ENCODE data around the gene SLC6A9. TPM values are rescaled to one million over a fixed set of nuclear protein-coding genes. Genes with fewer than 3 reads are reported as not detected.

Gene SLC6A9
- polyA plus RNA-seq, 2 of the 4 experiments (the other 2 are of a cell fraction): 9.0 to 17.7 TPM

DNA sequence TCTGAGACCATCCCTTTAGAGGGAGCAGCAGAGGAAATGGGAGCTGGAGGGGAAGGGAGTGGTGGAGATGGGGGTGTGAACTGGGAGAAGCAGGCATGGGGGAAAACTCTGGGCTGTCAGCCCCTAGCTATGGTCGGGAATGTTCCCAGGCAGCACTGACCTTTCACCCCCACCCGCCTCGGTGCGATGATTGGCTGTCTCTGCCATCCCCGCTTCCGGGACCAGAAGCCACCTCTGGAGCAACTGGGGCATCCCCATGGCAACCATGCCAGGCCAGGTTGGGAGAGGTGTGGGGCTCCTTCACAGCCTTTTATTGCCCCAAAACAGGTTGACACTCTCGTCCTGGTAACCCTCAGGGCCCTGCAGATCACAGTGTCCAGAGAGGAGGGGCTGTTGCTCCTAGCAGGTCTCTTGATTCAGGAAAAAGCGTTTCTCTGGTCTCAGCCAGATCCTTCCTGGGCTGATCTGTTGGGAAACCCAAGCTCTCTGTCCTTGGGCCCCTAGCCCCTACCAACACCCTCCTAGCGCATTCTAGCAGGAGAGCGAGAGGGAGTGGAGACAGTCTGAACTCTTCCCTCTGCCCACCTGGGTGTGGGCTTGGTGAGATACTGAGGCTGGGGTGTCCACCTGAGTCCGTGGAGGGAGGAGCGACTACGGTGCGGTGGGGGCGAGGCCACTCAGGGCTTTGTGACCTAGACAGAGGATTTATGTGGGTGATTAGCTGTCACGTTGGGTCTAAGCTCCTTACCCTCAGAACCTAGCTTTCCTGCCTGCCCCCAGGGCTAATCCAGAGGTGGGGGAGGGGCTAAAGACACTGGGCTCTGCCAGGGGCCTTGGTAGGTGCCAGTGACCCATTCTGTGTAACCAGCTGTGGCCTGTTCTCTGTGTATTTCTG is 12.2 kb upstream of the SLC6A9 start (continued):
- TF ChIP-seq, protein P1, sequence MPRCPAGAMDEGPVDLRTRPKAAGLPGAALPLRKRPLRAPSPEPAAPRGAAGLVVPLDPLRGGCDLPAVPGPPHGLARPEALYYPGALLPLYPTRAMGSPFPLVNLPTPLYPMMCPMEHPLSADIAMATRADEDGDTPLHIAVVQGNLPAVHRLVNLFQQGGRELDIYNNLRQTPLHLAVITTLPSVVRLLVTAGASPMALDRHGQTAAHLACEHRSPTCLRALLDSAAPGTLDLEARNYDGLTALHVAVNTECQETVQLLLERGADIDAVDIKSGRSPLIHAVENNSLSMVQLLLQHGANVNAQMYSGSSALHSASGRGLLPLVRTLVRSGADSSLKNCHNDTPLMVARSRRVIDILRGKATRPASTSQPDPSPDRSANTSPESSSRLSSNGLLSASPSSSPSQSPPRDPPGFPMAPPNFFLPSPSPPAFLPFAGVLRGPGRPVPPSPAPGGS (IDR thresholded peaks at IDR 0.05): no peak

DNA sequence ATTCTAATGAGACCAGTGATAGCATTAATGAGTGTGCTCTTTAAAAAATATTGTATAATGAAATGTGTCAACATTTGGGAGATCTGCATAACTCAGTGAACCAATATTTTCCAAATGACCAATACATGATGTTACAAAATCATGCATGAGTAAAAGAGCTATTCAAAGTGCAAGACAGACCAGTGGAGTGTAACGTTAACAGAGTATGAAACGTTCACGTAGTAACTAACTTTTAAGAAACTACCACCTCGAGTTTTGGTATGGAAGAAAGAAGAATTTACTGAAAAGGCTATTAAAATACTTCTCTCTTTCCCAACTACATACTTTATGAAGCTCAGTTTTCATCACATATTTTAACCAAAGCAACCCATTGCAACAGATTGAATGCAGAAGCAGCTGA is 9.6 kb upstream of the SLC6A9 start:
- H3K4me2 ChIP-seq: no peak overlapping the region
- no peak for DNase-seq (ENCODE audit: low read depth in 1 of 2, low spot score in 1 of 2)
- H3K27ac ChIP-seq: no peak overlapping the region
- no peak for ATAC-seq
- H3K4me1 ChIP-seq: peaks cover 31% of the 10 kb centered on the region
- no peaks in the 10 kb centered on the region for H3K9me3 ChIP-seq
- WGBS (ENCODE audit: missing lambda C conversion rate): 46% methylated on average over 4 of the region's 4 CpGs
- CTCF ChIA-PET: interaction anchor here (1.0 to 12.3 kb wide), 2 partner anchors 14 to 35 kb away, joined by 3 to 148 read pairs; no protein-coding TSS in a partner anchor
- FAIRE-seq: no peak
- no peak overlapping the region for H3K4me3 ChIP-seq
- POLR2A ChIA-PET: no interaction called here
- TF ChIP-seq RFX5 (IDR thresholded peaks at IDR 0.05) (no peak), BHLHE40 (IDR thresholded peaks at IDR 0.05; ENCODE audit: low read depth, low read length) (no peak), JUN (IDR thresholded peaks at IDR 0.05) (no peak), HOXB5 (CRISPR knock-in tag; IDR thresholded peaks at IDR 0.05) (no peak), CBX2 (IDR thresholded peaks at IDR 0.05; ENCODE audit: borderline replicate concordance, low read depth) (no peak), KDM1A (IDR thresholded peaks at IDR 0.05; ENCODE audit: low read depth) (no peak), NFE2L2 (conservative IDR thresholded peaks at IDR 0.05; ENCODE audit: low read length) (no peak)
- TF ChIP-seq, protein P1 (IDR thresholded peaks at IDR 0.05): no peak

DNA sequence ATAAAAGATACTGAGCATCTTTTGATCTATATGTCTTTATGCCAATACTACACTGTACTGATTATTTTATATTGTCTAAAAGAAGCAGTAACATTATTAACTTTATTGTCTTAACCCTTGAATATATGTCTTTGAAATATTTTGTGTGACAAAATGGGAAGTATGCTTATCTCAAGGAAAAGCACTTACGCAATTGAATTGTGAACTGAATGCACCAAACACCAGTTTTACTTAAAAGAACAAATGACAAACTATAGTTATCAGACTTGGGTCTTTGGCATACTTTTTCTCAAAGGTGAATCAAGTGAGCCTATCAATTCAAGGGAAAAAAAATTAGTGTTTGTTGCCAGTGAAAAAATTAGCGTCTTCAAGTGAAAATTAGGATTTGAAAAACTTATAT is 9.2 kb upstream of the SLC6A9 start:
- Histone ChIP-seq H3K4me1 (peaks cover 33% of the 10 kb centered on the region), H3K9me3 (no peaks in the 10 kb centered on the region), H3K4me2 (no peak overlapping the region), H3K4me3 (no peak overlapping the region), H3K27ac (no peak overlapping the region)
- TF ChIP-seq HOXB5 (CRISPR knock-in tag; IDR thresholded peaks at IDR 0.05): no peak
- no peak for TF ChIP-seq MYC (IDR thresholded peaks at IDR 0.05; ENCODE audit: borderline replicate concordance, low read length)
- no peak for TF ChIP-seq NPAS2 (CRISPR knock-in tag; IDR thresholded peaks at IDR 0.05; ENCODE audit: borderline replicate concordance)
- TF ChIP-seq, protein P2, sequence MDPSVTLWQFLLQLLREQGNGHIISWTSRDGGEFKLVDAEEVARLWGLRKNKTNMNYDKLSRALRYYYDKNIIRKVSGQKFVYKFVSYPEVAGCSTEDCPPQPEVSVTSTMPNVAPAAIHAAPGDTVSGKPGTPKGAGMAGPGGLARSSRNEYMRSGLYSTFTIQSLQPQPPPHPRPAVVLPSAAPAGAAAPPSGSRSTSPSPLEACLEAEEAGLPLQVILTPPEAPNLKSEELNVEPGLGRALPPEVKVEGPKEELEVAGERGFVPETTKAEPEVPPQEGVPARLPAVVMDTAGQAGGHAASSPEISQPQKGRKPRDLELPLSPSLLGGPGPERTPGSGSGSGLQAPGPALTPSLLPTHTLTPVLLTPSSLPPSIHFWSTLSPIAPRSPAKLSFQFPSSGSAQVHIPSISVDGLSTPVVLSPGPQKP (IDR thresholded peaks at IDR 0.05; ENCODE audit: low read depth, low read length): no peak
- TF ChIP-seq, protein P3, sequence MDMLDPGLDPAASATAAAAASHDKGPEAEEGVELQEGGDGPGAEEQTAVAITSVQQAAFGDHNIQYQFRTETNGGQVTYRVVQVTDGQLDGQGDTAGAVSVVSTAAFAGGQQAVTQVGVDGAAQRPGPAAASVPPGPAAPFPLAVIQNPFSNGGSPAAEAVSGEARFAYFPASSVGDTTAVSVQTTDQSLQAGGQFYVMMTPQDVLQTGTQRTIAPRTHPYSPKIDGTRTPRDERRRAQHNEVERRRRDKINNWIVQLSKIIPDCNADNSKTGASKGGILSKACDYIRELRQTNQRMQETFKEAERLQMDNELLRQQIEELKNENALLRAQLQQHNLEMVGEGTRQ (IDR thresholded peaks at IDR 0.05): no peak
- TF ChIP-seq ZSCAN20 (CRISPR knock-in tag; IDR thresholded peaks at IDR 0.05): no peak
- TF ChIP-seq RAD21 (conservative IDR thresholded peaks at IDR 0.05 in 1 of 2, IDR thresholded peaks at IDR 0.05 in 1 of 2): no peak
- no peak for TF ChIP-seq ESRRA (IDR thresholded peaks at IDR 0.05; ENCODE audit: borderline replicate concordance, low read length)
- no peak for TF ChIP-seq HOXB13 (CRISPR knock-in tag; IDR thresholded peaks at IDR 0.05; ENCODE audit: low read depth)
- TF ChIP-seq, protein P4, sequence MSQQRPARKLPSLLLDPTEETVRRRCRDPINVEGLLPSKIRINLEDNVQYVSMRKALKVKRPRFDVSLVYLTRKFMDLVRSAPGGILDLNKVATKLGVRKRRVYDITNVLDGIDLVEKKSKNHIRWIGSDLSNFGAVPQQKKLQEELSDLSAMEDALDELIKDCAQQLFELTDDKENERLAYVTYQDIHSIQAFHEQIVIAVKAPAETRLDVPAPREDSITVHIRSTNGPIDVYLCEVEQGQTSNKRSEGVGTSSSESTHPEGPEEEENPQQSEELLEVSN (IDR thresholded peaks at IDR 0.05; ENCODE audit: borderline replicate concordance, low read depth): no peak
- no peak for TF ChIP-seq SMC3 (IDR thresholded peaks at IDR 0.05)
- no peak for TF ChIP-seq RNF2 (IDR thresholded peaks at IDR 0.05; ENCODE audit: borderline replicate concordance, low read depth)
- ChIA-PET CTCF (interaction anchor here (1.0 to 12.3 kb wide), 3 partner anchors 8 to 34 kb away, joined by 3 to 148 read pairs (median 4); no protein-coding TSS in a partner anchor), POLR2A (no interaction called here)
- no peak for FAIRE-seq
- 71% methylated on average over 2 of the region's 2 CpGs for WGBS (ENCODE audit: missing lambda C conversion rate)
- ATAC-seq: no peak
- no peak for DNase-seq (ENCODE audit: low read depth in 1 of 2, low spot score in 1 of 2)
